IPS-NIHi7 (cell line): ENCODE results near the gene RNPS1.

ENCODE experiments used
- DNase-seq: peaks from one replicate; pipeline ENCODE4 v3.0.0; 2012; ENCODE audit warnings: mixed read lengths; ENCODE audit errors: extremely low spot score

The RNPS1 gene

GRCh38 chr16:2267913-2268666 is at the start of gene RNPS1:
Gene RNPS1, minus strand, starts transcription at chr16:2268126. Its CDS starts 3,483 bp downstream, at chr16:2264643.
- DNase-seq = peak; percentile 100

DNA sequence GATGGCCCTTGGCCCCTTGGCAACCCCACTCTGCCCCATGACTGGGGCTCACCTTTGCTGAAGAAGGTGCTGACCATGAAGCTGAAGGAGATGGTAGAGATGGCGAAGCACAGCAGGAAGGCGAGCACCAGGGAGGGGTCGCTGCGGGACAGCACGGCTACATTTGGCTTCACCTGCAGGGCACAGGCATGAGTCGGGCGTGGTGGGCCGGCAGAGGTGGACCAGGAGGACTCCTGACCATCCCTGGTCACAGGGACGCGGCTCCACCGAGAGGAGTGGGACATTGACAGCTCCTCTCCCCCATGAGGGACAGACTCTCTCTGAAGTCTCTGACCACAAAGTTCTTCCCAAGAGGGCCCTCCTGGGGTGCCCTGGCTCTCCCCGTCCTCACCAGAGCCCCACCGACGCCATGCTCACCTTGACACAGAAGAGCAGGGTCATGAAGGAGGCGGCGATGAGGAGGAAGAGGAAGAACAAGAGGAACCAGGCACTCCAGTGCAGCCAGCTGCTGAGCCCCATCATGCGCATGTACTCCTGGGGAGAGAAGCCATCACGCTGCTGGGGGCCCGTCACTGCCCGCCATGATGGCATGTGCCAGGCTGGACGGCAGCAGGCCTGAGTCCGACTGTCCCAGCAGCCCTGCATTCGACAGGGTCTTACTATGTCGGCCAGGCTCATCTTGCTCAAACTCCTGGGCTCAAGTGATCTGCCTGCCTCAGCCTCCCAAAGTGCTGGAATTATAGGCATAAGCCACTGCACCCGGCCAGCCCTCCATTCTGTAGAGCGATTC is 49.5 kb upstream of the RNPS1 start:
- no peak for DNase-seq

- DNase-seq = no peak
These were observed 40.4 kb upstream of the RNPS1 start for GRCh38 chr16:2308089-2308962.

DNA sequence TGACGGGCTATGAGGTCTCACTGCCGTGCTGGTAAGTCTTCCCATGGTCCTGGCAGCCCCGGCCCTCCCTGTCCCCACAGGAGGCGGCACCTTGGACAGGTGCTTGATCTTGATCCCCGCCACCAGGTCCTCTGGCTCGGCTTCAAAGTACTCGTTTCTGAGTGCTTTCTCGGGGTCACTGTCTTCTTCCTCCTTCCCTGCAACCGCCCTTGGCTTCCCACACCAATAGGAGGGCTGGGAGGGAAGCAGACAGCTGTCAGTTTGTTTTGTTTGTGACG is 31.9 kb upstream of the RNPS1 start:
- DNase-seq = no peak

GRCh38 chr16:2299121-2299914 is 31.4 kb upstream of the RNPS1 start:
- DNase-seq = no peak

GRCh38 chr16:2298621-2299020 is 30.7 kb upstream of the RNPS1 start:
- no peak for DNase-seq

GRCh38 chr16:2297506-2297860 is 29.6 kb upstream of the RNPS1 start:
- DNase-seq = no peak

DNA sequence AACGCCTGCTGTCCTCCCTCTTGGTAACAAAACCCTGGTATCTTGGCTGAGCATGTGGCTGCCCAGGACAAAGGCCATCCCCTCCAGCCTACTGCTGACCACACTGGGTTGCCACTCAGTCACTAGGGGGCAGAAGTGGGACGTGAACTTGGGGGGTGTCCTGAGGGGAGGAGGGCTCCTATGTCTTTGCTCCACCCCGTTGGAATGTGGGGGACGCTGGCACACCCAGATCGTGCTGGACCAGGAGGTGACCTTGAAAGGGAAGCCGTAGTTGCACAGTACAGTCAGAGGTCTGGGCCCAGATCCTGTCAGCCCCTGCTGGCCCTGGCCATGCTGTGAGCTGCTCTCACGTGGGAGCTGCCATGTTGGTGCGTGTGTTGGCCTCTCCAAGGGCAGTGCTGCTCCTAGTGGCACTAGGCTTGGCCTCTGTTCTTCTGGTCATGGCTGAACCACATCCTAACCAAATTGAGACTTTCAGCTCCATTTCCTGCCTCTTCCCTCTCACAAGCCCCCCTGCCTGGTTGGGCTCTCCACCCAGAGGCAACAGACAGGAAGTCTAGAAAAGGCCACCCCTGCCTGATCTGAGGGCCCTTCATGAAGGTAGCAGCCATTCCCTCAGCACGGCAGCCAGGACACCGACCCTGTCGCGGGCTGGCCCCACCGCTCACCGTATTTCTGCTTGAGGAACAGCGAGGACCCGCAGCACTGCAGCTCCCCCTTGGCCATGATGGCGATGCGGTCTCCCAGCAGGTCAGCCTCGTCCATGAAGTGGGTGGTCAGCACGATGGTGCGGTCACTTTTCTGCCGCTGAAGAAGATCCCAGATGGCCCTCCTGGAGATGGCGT is 29.0 kb upstream of the RNPS1 start:
- peak; percentile 82 for DNase-seq

- no peak for DNase-seq
These were observed 27.3 kb upstream of the RNPS1 start for GRCh38 chr16:2295056-2295798.

- no peak for DNase-seq
These were observed 24.3 kb upstream of the RNPS1 start for GRCh38 chr16:2292221-2292620.

GRCh38 chr16:2289282-2289681 is 21.4 kb upstream of the RNPS1 start:
- DNase-seq = no peak

GRCh38 chr16:2288726-2289125 is 20.8 kb upstream of the RNPS1 start:
- no peak for DNase-seq

- no peak for DNase-seq
These were observed 20.1 kb upstream of the RNPS1 start for GRCh38 chr16:2287916-2288547.

DNA sequence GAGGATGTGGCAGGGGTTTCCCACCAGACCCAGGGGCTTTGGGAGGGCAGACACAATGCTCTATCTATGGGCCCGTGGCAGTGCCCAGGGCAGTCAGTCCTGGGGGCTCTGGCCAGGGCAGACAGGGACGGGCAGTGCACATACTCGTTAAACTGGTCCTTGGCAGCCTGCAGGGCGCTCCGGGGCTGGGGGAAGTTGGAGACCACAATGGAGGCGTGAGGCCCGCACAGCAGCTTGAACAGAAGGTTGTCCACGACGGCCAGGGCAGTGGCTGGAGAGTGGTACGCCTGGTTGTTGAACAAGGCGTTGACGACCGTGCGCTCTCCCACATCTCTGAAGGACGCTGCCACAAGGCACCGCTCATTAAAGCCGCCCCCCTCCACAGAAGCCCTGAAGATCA is 18.6 kb upstream of the RNPS1 start:
- DNase-seq = no peak

GRCh38 chr16:2285731-2286191 is 17.8 kb upstream of the RNPS1 start:
- DNase-seq = no peak

DNA sequence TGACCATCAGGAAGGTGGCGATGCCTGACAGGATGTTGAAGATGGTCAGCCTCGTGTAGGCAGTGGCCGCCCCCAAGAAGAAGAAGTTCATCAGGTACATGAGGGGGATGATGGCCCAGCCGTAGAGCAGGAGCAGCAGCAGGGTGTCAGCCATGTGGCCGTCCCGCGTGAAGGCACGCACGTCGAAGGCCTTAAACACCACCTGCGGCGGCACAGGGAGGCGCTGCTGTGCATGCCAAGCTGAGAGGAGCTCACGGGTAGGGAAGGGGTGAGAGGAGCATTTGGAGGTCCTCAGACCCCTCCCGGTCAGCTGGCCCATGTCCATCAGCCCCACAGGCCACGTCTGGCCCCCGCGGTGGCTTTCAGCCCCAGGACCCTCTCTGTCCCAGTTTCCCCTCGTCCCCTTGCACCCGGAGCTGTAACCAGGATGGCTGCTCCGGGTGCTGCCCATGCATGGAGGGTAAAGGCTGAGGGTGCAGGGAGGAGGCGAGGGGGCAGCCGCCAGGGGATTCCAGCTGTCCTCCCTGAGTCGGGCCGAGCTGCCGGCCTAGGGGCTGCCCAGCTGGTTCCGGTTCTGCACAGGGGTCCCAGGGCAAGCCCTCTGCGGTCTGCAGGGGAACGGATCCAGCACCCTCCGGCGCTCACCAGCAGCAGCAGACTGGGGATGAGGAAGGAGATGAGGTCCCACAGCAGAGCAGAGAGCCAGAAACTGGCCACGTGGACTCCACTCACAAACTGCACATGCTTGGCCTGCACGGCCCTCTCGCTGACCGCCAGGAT is 17.1 kb upstream of the RNPS1 start:
- no peak for DNase-seq

GRCh38 chr16:2284001-2284770 is 16.3 kb upstream of the RNPS1 start:
- DNase-seq = no peak
